GM21360 (cell line): Measurements from ENCODE around the gene TFR2.

Experiments
- ATAC-seq: cut with Tn5 transposase; IDR thresholded peaks from one replicate; pipeline ENCODE4 v1.9.1; 2021; ENCODE audit warnings: mild to moderate bottlenecking, moderate library complexity; ENCODE audit not compliant: unreplicated experiment

TFR2 gene

GRCh38 chr7:100573691-100574361 is 67.5 kb downstream of the TFR2 start, which contains the start of gene SAP25:
Gene SAP25, minus strand, starts transcription at chr7:100573900. Its CDS starts 158 bp downstream, at chr7:100573742.
- no peak for ATAC-seq

DNA sequence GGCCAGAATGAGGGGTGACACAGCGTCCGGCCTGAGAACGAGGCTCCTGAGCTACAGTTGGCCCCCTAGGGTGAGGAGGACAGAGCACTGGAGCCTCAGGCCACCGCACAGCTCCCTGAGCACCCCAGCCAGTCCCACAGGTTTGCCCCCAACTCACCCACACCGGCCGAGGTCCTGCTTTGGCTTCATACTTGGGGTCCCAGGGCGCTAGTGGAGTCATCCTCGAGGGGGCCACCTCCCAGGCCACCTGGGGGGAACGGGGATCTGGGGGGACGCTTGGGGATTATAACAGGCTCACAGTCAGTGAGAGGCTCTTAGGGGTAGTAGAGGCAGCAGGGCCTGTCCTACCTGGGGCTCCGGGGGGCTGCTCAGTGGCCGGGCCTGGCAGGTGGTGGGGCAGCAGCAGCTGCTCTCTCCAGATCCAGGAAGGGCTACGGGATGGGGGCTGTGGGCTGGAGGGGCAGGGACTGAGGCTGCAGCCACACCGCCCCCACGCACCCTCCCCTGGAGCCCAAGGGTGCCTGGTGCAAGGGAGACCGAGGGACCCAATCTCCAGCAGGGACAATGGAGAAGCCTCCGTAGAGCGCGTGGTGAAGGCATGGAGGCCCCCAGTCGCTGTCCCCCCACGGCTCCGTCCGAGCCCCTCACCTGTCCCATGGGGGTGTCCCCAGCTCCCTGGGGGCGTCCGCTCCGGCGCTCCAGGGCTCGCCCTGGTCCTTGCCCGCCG is 68.2 kb downstream of the TFR2 start:
- ATAC-seq: no peak

DNA sequence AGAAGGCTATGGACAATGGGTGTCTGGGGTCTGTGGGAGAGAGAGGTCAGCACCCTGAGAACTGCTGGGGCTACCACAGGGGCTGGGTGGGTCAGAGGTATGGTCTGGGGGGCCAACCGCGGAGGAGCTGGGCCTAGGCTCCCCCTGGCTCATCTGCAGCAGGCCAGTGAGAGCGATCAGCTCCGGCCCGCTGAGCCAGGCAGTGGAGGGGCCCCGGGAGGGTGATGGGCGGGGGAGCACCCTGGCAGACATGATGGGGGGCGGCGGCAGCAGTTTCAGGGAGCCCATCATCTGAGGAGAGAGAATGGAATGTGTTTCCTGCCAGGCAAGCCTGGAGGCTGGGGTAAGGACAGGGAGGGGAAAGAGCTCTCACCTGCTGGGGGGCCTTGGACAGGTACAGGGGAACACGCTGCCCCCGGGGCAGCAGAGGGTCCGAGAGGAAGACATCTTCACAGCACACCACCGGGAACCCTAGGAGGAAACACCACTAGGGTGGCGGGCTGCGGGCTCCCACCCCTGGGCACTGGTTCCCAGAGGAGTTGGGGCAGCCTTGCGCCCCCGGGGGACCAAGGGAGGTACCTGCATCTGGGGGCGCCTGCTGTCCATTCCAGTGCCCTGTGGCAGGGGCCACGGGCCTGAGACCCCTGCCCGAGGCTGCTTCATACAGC is 68.9 kb downstream of the TFR2 start:
- ATAC-seq: no peak

GRCh38 chr7:100571829-100572116 is 69.6 kb downstream of the TFR2 start:
- ATAC-seq: no peak

DNA sequence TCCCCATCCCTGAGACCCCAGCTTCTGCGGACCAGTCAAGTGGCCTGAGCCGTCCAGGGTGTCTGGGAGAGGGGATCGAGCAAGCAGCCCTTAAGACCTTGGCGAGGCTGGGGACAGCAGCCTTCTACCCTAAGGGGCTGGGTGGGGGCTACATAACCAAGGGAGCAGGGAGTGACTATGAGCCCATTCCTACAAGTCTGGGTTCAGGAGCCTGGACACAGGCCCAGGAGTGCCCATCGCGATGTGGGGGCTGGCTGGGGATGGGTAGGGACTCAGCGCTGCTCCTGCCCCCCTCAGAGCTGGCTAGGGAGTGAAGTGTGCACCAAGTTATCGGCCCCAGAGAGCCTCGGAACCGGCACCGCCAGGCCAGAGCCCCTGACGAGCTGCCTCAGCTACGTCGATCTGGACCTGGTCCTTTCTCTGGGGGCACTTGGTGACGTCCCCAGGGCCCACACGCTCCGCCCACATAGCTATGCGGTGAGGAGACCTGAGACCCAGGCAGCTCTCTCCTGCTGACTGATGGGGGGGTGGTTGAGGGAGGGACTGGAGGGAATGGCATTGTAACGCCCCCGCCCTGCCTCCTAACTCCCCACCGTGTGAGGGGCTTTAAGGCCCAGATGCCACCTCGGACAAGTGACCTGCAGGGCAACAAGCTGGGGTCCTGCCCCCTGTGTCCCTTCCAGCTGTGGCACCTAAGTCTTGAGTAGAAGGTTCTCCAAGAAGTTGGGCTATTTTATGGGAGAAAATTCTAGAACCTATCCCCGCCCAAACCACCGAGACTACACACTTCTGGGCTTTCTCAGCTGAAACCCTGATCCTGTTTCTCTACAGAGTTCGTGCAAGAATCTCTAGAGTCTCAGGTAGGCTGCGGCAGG is 70.2 kb downstream of the TFR2 start:
- no peak for ATAC-seq
